HCT116 (cell line): ENCODE results near the gene ARHGEF25. TPM values are rescaled to one million over a fixed set of nuclear protein-coding genes. Genes with fewer than 3 reads are reported as not detected.

ENCODE experiments used
- ATAC-seq: fragments of 200-7000 bp; cut with Tn5 transposase; 2 replicates; pipeline ENCODE4 v1.9.1; 2020; ENCODE audit warnings: mild to moderate bottlenecking, moderate library complexity
- BruUV-seq: library from RNA; stranded (reverse); fragments of 400-500 nt; replicated peaks from 2 replicates; lab custom pipeline; 2021; lab: Mats Ljungman, UMichigan
- CTCF ChIA-PET: fragments of 300-600 bp; sonication (Branson Sonifier 250); formaldehyde crosslinking; loops from one replicate; lab custom pipeline; 2021; ENCODE audit warnings: antibody characterized with exemption; lab: Charles Lee
- POLR2A ChIA-PET: fragments of 300-600, 350-600 bp; sonication (Branson Sonifier 250); formaldehyde crosslinking; loops from one replicate; lab custom pipeline; 2021; ENCODE audit warnings: antibody characterized with exemption; lab: Charles Lee
- RAD21 ChIA-PET, 2 experiments: fragments of 300-600 bp; sonication (Branson Sonifier 250); formaldehyde crosslinking; loops; one replicate each; lab custom pipeline; 2023; ENCODE audit warnings: low total read pairs in 2 of 2; ENCODE audit not compliant: uncharacterized antibody in 2 of 2, unreplicated experiment in 2 of 2, low non-redundant PET in 1 of 2; lab: Charles Lee
- DNase-seq: peaks from one replicate; pipeline ENCODE4 v3.0.0-alpha.2; 2010; ENCODE audit warnings: low read depth, low spot score
- H2AFZ ChIP-seq: fragments of 200-600 bp; shearing (Covaris generic), sonication (generic); 2 replicates; pipeline ENCODE4 v1.6.1; 2017; ENCODE audit warnings: low read depth, mixed run types, mixed read lengths, antibody characterized with exemption, low read length; ENCODE audit not compliant: poor library complexity, severe bottlenecking
- H3K27ac ChIP-seq: 2 replicates; pipeline ENCODE4 v1.5.1; 2012; ENCODE audit warnings: low read depth, low read length
- H3K27me3 ChIP-seq: fragments of 200-600 bp; sonication (generic); 2 replicates; pipeline ENCODE4 v1.6.1; 2016; ENCODE audit warnings: mixed run types, low read length, mixed read lengths; ENCODE audit not compliant: insufficient read depth
- H3K36me3 ChIP-seq, 2 experiments: fragments of 200-500 bp in 1 of 2; fragments of 200-600 bp in 1 of 2; sonication (Bioruptor generic) in 1 of 2; sonication (generic) in 1 of 2; 2 replicates each; pipeline versions ENCODE4 v1.5.1 to v1.6.1; 2014 to 2016; ENCODE audit warnings: low read length in 2 of 2, inconsistent platforms in 1 of 2, mixed read lengths in 1 of 2, mixed run types in 1 of 2; ENCODE audit not compliant: insufficient read depth in 2 of 2, control insufficient read depth in 1 of 2
- H3K4me1 ChIP-seq, 2 experiments: fragments of 200-600 bp in 1 of 2; sonication (generic) in 1 of 2; 2 replicates each; pipeline versions ENCODE4 v1.5.1 to v1.6.1; 2012 to 2017; ENCODE audit warnings: low read length in 2 of 2, inconsistent platforms in 1 of 2, mild to moderate bottlenecking in 1 of 2, mixed read lengths in 1 of 2, mixed run types in 1 of 2, moderate library complexity in 1 of 2; ENCODE audit not compliant: insufficient read depth in 2 of 2, control insufficient read depth in 1 of 2
- H3K4me2 ChIP-seq: fragments of 200-600 bp; sonication (generic); 2 replicates; pipeline ENCODE4 v1.6.1; 2017; ENCODE audit warnings: mixed run types, low read length, mixed read lengths
- H3K4me3 ChIP-seq, 2 experiments: fragments of 200-600 bp in 1 of 2; sonication (generic) in 1 of 2; replicated peaks in 1 of 2; 2 replicates each; pipeline ENCODE4 v1.5.1; 2011 to 2016; ENCODE audit warnings: low read length in 2 of 2, control low read depth in 1 of 2, low read depth in 1 of 2, mild to moderate bottlenecking in 1 of 2, mixed read lengths in 1 of 2, mixed run types in 1 of 2
- H3K79me2 ChIP-seq: fragments of 200-600 bp; sonication (generic); 2 replicates; pipeline ENCODE4 v1.6.1; 2017; ENCODE audit warnings: mild to moderate bottlenecking, mixed run types, low read length, moderate library complexity, mixed read lengths; ENCODE audit not compliant: insufficient read depth
- H3K9ac ChIP-seq: fragments of 200-600 bp; sonication (generic); 2 replicates; pipeline ENCODE4 v1.6.1; 2016; ENCODE audit warnings: low read length, mixed read lengths
- H3K9me2 ChIP-seq: fragments of 200-600 bp; sonication (generic), shearing (Covaris generic); 2 replicates; pipeline ENCODE4 v1.6.1; 2017; ENCODE audit warnings: mixed run types, mild to moderate bottlenecking, moderate library complexity; ENCODE audit not compliant: insufficient read depth
- H3K9me3 ChIP-seq, 2 experiments: fragments of 200-500 bp in 1 of 2; fragments of 200-600 bp in 1 of 2; sonication (Bioruptor generic) in 1 of 2; sonication (generic) in 1 of 2; 2 replicates each; pipeline ENCODE4 v1.6.1; 2014 to 2017; ENCODE audit warnings: low read length in 2 of 2, mixed read lengths in 2 of 2, inconsistent platforms in 1 of 2, low read depth in 1 of 2, mild to moderate bottlenecking in 1 of 2, mixed run types in 1 of 2, moderate library complexity in 1 of 2; ENCODE audit not compliant: control insufficient read depth in 1 of 2, insufficient read depth in 1 of 2
- H4K20me1 ChIP-seq: fragments of 200-600 bp; sonication (generic), shearing (Covaris generic); 2 replicates; pipeline ENCODE4 v1.6.1; 2017; ENCODE audit warnings: mixed run types, mild to moderate bottlenecking, moderate library complexity; ENCODE audit not compliant: insufficient read depth
- ATF3 ChIP-seq: IDR thresholded peaks from 2 replicates; pipeline ENCODE4 v1.6.1; 2012
- CBX3 ChIP-seq: IDR thresholded peaks from 2 replicates; pipeline ENCODE4 v1.6.1; 2012; ENCODE audit warnings: low read depth
- EGR1 ChIP-seq: IDR thresholded peaks from 2 replicates; pipeline ENCODE4 v1.6.1; 2012; ENCODE audit warnings: low read depth
- ELF1 ChIP-seq: IDR thresholded peaks from 2 replicates; pipeline ENCODE4 v1.6.1; 2012; ENCODE audit warnings: low read depth, borderline replicate concordance
- EZH2 ChIP-seq: fragments of 200-600 bp; sonication (generic); IDR thresholded peaks from 2 replicates; pipeline ENCODE4 v1.6.1; 2017; ENCODE audit warnings: antibody characterized with exemption, mixed run types
- EZH2phosphoT487 ChIP-seq: fragments of 200-600 bp; IDR thresholded peaks from 2 replicates; pipeline ENCODE4 v1.6.1; 2018; ENCODE audit warnings: antibody characterized with exemption, borderline replicate concordance
- FOSL1 ChIP-seq: IDR thresholded peaks from 2 replicates; pipeline ENCODE4 v1.6.1; 2012; ENCODE audit warnings: low read depth
- JUND ChIP-seq: IDR thresholded peaks from 2 replicates; pipeline ENCODE4 v1.6.1; 2012
- MAX ChIP-seq: IDR thresholded peaks from 2 replicates; pipeline ENCODE4 v1.6.1; 2012
- POLR2AphosphoS5 ChIP-seq: IDR thresholded peaks from 2 replicates; pipeline ENCODE4 v1.6.1; 2011; ENCODE audit warnings: mild to moderate bottlenecking, low read depth, low read length, moderate library complexity
- RAD21 ChIP-seq: IDR thresholded peaks from 2 replicates; pipeline ENCODE4 v1.6.1; 2012; ENCODE audit warnings: low read depth, mild to moderate bottlenecking
- SP1 ChIP-seq: IDR thresholded peaks from 2 replicates; pipeline ENCODE4 v1.6.1; 2012; ENCODE audit warnings: low read depth
- SRF ChIP-seq: IDR thresholded peaks from 2 replicates; pipeline ENCODE4 v1.6.1; 2012; ENCODE audit warnings: low read depth
- TCF7L2 ChIP-seq: IDR thresholded peaks from 2 replicates; pipeline ENCODE4 v1.7.0; 2011; ENCODE audit warnings: borderline replicate concordance, inconsistent platforms; ENCODE audit not compliant: insufficient read depth, insufficient read length; ENCODE audit errors: extremely low read depth
- YY1 ChIP-seq: IDR thresholded peaks from 2 replicates; pipeline ENCODE4 v1.6.1; 2011; ENCODE audit warnings: low read length, low read depth, moderate library complexity, mild to moderate bottlenecking; ENCODE audit not compliant: insufficient replicate concordance; ENCODE audit errors: extremely low read depth
- ZBTB33 ChIP-seq: IDR thresholded peaks from 2 replicates; pipeline ENCODE4 v1.6.1; 2011; ENCODE audit warnings: mild to moderate bottlenecking, low read length, moderate library complexity; ENCODE audit not compliant: insufficient replicate concordance; ENCODE audit errors: extremely low read depth
- ZFX ChIP-seq: fragments of 450-650 bp; IDR thresholded peaks from 2 replicates; pipeline ENCODE4 v1.6.1; 2017
- ZNF274 ChIP-seq: fragments of 200-500 bp; sonication (Bioruptor generic); IDR thresholded peaks from 2 replicates; pipeline ENCODE4 v1.6.1; 2014; ENCODE audit warnings: mild to moderate bottlenecking, low read depth, low read length, inconsistent platforms
- intact Hi-C: fragments of 100-400 bp; cut with micrococcal nuclease; formaldehyde crosslinking; loops from 2 replicates; pipeline ENCODE4 v1.10.0; 2022
- total RNA-seq: library from RNA; stranded (reverse); gene quantifications from one replicate; pipeline ENCODE4 v1.2.1, GENCODE V29; 2021; ENCODE audit not compliant: unreplicated experiment

ARHGEF25 gene
- total RNA-seq, 1 experiment from 2014 or later: 3.6 TPM

- intact Hi-C loops: no loop called here
- Histone ChIP-seq H2AFZ (no peak overlapping the region), H3K27ac (no peak overlapping the region), H3K9me3 (no peaks in the 10 kb centered on the region), H3K4me1 (peaks cover 6 to 18% of the 10 kb centered on the region in 2 experiments; a peak in 3 of 4 replicates), H3K27me3 (no peaks in the 10 kb centered on the region), H4K20me1 (no peaks in the 10 kb centered on the region), H3K4me2 (no peak overlapping the region)
- ChIA-PET POLR2A (no interaction called here), CTCF (interaction anchor here (3.4 kb wide), 1 partner anchor 10 kb away, joined by 18 read pairs; no protein-coding TSS in a partner anchor)
- BruUV-seq: no TSS peak
- ATAC-seq: no peak
- no peak for DNase-seq
- TF ChIP-seq EZH2: no peak
- TF ChIP-seq ZFX: no peak
- no peak for TF ChIP-seq ZNF274
- no peak for TF ChIP-seq ELF1
- TF ChIP-seq POLR2AphosphoS5: no peak
- no peak for TF ChIP-seq FOSL1
- TF ChIP-seq JUND: no peak
- no peak for TF ChIP-seq SRF
- TF ChIP-seq ATF3: no peak
- no peak for TF ChIP-seq YY1
- no peak for TF ChIP-seq RAD21
- TF ChIP-seq SP1: no peak
- TF ChIP-seq EZH2phosphoT487: no peak
- TF ChIP-seq EGR1: no peak
- no peak for TF ChIP-seq MAX
- TF ChIP-seq ZBTB33: no peak
- TF ChIP-seq CBX3: no peak
- TF ChIP-seq TCF7L2: no peak
- TF ChIP-seq, all 23 proteins: peak for 0
- H3K4me3 ChIP-seq: no peak overlapping the region
- RAD21 ChIA-PET: no interaction called here
- peaks cover 3 to 23% of the 10 kb centered on the region in 2 experiments; a peak in 2 of 4 replicates for H3K36me3 ChIP-seq
- H3K9me2 ChIP-seq: no peaks in the 10 kb centered on the region
- peaks cover 14% of the 10 kb centered on the region for H3K79me2 ChIP-seq
- H3K9ac ChIP-seq: no peak overlapping the region
Measured at GRCh38 chr12:57593187-57593586, 18.0 kb upstream of the ARHGEF25 start.
